Panc1 (cell line): ENCODE data around the gene MSI2. TPM values are rescaled to one million over a fixed set of nuclear protein-coding genes. Genes with fewer than 3 reads are reported as not detected.

ENCODE experiments used
- ATAC-seq: fragments of 200-7000 bp; cut with Tn5 transposase; 2 replicates; pipeline ENCODE4 v1.9.1; 2020; ENCODE audit warnings: mild to moderate bottlenecking, moderate library complexity
- BruUV-seq: library from RNA; stranded (reverse); fragments of 400-500 nt; replicated peaks from 2 replicates; lab custom pipeline; 2021; lab: Mats Ljungman, UMichigan
- CTCF ChIA-PET: fragments of 300-600 bp; sonication (Branson Sonifier 250); formaldehyde crosslinking; loops from one replicate; lab custom pipeline; 2022; ENCODE audit warnings: antibody characterized with exemption; lab: Charles Lee
- POLR2A ChIA-PET: fragments of 300-600 bp; sonication (Branson Sonifier 250); formaldehyde crosslinking; loops from one replicate; lab custom pipeline; 2022; ENCODE audit warnings: antibody characterized with exemption; lab: Charles Lee
- DNase-seq: peaks from one replicate; pipeline ENCODE4 v3.0.0-alpha.2; 2010; ENCODE audit warnings: low read depth, low spot score
- H3K27ac ChIP-seq: 2 replicates; pipeline ENCODE4 v1.5.1; 2011; ENCODE audit warnings: mild to moderate bottlenecking, low read length, inconsistent platforms
- H3K27me3 ChIP-seq: fragments of 200-500 bp; sonication (Bioruptor generic); 2 replicates; pipeline ENCODE4 v1.6.0; 2014; ENCODE audit warnings: low read length, inconsistent platforms; ENCODE audit not compliant: control insufficient read depth, insufficient read depth
- H3K36me3 ChIP-seq: fragments of 200-500 bp; sonication (Bioruptor generic); 2 replicates; pipeline ENCODE4 v1.5.1; 2014; ENCODE audit warnings: inconsistent platforms, mild to moderate bottlenecking, low read length, moderate library complexity; ENCODE audit not compliant: control insufficient read depth, insufficient read depth
- H3K4me1 ChIP-seq: 2 replicates; pipeline ENCODE4 v1.5.1; 2011; ENCODE audit warnings: inconsistent platforms, mild to moderate bottlenecking, low read length, moderate library complexity; ENCODE audit not compliant: control insufficient read depth, insufficient read depth
- H3K4me3 ChIP-seq, 2 experiments: 2 replicates each; pipeline ENCODE4 v1.5.1; 2011 to 2012; ENCODE audit warnings: low read depth in 2 of 2, low read length in 2 of 2, mild to moderate bottlenecking in 2 of 2, inconsistent platforms in 1 of 2, moderate library complexity in 1 of 2
- H3K9me3 ChIP-seq: fragments of 200-500 bp; sonication (Bioruptor generic); 2 replicates; pipeline ENCODE4 v1.5.1; 2014; ENCODE audit warnings: low read depth, mild to moderate bottlenecking, inconsistent platforms, low read length, moderate library complexity; ENCODE audit not compliant: control insufficient read depth, insufficient read depth
- POLR2AphosphoS5 ChIP-seq: IDR thresholded peaks from 2 replicates; pipeline ENCODE4 v1.6.1; 2012; ENCODE audit warnings: mild to moderate bottlenecking, low read depth, low read length, moderate library complexity
- SIN3A ChIP-seq: IDR thresholded peaks from 2 replicates; pipeline ENCODE4 v1.6.1; 2012; ENCODE audit warnings: low read depth, mild to moderate bottlenecking, low read length, moderate library complexity, borderline replicate concordance; ENCODE audit not compliant: insufficient read depth
- TCF7L2 ChIP-seq: IDR thresholded peaks from 2 replicates; pipeline ENCODE4 v1.6.1; 2011; ENCODE audit warnings: mild to moderate bottlenecking, low read depth, low read length, inconsistent platforms
- in situ Hi-C: cut with HindIII; loops from 2 replicates; pipeline ENCODE4 v1.10.0; 2016; ENCODE audit warnings: low sequenced_read_pairs, low pct_unique_long_range_greater_than_20kb
- intact Hi-C: fragments of 100-400 bp; cut with micrococcal nuclease; formaldehyde crosslinking; loops from one replicate; pipeline ENCODE4 v1.10.0; 2022; ENCODE audit not compliant: unreplicated experiment
- total RNA-seq: library from RNA; stranded (reverse); gene quantifications from one replicate; pipeline ENCODE4 v1.2.1, GENCODE V29; 2021; ENCODE audit not compliant: unreplicated experiment
- TF ChIP-seq, protein P1 (sequence below), 2 experiments: IDR thresholded peaks; 2 replicates each; pipeline ENCODE4 v1.6.1; 2011 to 2012; ENCODE audit warnings: low read depth in 2 of 2, control low read depth in 1 of 2, low read length in 1 of 2, mild to moderate bottlenecking in 1 of 2, moderate library complexity in 1 of 2; ENCODE audit not compliant: insufficient read depth in 1 of 2
- TF ChIP-seq, protein P2 (sequence below): fragments of 450-650 bp; IDR thresholded peaks from 2 replicates; pipeline ENCODE4 v1.5.1; 2017; ENCODE audit warnings: mild to moderate bottlenecking

Gene MSI2
- total RNA-seq, 1 experiment from 2014 or later = 38.5 TPM

DNA sequence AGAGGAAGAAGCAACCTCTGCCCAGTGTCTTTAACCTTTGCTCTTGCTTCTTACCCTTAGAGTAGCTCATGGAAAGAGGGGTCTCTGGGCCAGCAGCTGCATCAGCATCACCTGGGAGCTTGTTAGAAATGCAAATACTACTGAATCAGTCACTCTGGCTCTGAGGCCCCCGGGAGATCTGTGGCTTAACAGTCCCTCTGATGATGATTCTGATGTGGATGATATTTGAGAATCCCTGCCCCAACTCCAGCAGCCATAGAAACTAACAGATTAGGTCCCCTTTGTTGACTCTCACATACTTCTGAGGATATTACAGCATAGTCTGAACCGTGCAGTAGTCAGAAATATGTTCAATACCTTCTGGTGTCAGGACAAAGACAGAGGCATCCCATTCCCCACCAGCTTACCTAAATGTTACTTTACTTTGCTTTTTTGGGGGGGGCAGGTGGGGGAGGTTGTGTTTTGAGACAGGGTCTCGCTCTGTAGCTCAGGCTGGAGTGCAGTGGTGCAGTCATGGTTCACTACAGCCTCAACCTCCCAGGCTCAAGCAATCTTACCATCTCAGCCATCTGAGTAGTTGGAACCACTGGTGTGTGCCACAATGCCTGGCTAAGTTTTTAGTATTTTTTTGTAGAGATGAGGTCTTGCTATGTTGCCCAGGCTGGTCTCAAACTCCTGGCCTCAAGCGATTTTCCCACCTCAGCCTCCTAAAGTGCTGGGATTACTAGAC lies 268.7 kb downstream of the MSI2 start:
- no peak for ATAC-seq
- no peaks in the 10 kb centered on the region for H3K4me1 ChIP-seq

DNA sequence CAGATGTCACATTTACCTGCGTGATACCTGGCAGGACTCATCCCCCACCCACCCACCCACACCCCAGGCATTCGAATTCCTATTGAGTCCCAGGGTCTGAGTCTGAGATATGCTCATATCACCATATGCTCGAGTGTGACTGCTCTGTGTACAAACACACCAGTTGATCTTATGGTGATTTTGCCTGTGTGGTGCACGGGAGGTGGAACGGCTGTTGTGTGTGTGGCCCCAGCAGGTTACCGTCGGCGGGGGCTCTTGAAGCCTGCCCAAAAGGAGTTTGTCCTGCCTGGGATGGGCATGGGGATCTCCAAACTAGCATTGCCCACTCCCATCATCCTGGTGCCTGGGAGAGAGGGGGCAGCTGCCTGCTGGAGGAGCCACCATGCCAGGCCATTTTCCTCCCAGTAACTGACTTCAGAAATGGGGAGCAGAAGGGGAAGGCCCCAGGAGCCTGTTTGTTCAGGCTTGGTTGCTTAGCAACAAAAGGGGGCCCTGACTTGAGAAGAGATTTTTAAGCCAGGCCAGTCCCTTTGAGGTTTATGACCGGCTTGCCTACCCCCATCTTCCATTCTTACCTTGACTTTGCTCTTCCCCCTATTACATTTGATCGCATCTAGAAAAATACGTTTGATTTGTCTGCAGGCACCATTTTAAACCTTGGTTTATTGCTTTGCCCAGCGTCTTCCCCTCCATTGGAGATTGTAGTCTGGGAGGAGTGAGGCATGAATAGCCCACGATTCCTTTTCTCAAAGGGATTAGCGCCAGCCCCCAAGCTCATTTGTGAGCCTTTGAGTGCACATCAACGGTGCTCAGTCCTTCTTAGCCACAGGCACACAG lies 271.1 kb downstream of the MSI2 start:
- ChIA-PET POLR2A (interaction anchor here (0.6 to 0.7 kb wide), 2 partner anchors 9 to 236 kb away, joined by 3 read pairs; no protein-coding TSS in a partner anchor), CTCF (no interaction called here)
- no TSS peak for BruUV-seq
- Histone ChIP-seq H3K4me3 (no peak overlapping the region), H3K36me3 (no peaks in the 10 kb centered on the region), H3K27ac (no peak overlapping the region), H3K9me3 (no peaks in the 10 kb centered on the region), H3K27me3 (no peaks in the 10 kb centered on the region), H3K4me1 (no peaks in the 10 kb centered on the region)
- DNase-seq = no peak
- in situ Hi-C loops = no loop called here
- TF ChIP-seq POLR2AphosphoS5 = no peak
- TF ChIP-seq TCF7L2 = no peak
- TF ChIP-seq SIN3A = no peak
- TF ChIP-seq, protein P1, sequence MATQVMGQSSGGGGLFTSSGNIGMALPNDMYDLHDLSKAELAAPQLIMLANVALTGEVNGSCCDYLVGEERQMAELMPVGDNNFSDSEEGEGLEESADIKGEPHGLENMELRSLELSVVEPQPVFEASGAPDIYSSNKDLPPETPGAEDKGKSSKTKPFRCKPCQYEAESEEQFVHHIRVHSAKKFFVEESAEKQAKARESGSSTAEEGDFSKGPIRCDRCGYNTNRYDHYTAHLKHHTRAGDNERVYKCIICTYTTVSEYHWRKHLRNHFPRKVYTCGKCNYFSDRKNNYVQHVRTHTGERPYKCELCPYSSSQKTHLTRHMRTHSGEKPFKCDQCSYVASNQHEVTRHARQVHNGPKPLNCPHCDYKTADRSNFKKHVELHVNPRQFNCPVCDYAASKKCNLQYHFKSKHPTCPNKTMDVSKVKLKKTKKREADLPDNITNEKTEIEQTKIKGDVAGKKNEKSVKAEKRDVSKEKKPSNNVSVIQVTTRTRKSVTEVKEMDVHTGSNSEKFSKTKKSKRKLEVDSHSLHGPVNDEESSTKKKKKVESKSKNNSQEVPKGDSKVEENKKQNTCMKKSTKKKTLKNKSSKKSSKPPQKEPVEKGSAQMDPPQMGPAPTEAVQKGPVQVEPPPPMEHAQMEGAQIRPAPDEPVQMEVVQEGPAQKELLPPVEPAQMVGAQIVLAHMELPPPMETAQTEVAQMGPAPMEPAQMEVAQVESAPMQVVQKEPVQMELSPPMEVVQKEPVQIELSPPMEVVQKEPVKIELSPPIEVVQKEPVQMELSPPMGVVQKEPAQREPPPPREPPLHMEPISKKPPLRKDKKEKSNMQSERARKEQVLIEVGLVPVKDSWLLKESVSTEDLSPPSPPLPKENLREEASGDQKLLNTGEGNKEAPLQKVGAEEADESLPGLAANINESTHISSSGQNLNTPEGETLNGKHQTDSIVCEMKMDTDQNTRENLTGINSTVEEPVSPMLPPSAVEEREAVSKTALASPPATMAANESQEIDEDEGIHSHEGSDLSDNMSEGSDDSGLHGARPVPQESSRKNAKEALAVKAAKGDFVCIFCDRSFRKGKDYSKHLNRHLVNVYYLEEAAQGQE (IDR thresholded peaks at IDR 0.05; ENCODE audit: insufficient read depth in 1 of 2, low read depth in 2 of 2, low read length in 1 of 2) = no peak
- TF ChIP-seq, protein P2, sequence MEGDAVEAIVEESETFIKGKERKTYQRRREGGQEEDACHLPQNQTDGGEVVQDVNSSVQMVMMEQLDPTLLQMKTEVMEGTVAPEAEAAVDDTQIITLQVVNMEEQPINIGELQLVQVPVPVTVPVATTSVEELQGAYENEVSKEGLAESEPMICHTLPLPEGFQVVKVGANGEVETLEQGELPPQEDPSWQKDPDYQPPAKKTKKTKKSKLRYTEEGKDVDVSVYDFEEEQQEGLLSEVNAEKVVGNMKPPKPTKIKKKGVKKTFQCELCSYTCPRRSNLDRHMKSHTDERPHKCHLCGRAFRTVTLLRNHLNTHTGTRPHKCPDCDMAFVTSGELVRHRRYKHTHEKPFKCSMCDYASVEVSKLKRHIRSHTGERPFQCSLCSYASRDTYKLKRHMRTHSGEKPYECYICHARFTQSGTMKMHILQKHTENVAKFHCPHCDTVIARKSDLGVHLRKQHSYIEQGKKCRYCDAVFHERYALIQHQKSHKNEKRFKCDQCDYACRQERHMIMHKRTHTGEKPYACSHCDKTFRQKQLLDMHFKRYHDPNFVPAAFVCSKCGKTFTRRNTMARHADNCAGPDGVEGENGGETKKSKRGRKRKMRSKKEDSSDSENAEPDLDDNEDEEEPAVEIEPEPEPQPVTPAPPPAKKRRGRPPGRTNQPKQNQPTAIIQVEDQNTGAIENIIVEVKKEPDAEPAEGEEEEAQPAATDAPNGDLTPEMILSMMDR = no peak
- intact Hi-C loops = no loop called here
- no peak for ATAC-seq

More for the DNA sequence above, 268.7 kb downstream of the MSI2 start:
- BruUV-seq = no TSS peak
- H3K4me3 ChIP-seq = no peak overlapping the region
- no peaks in the 10 kb centered on the region for H3K9me3 ChIP-seq
- H3K36me3 ChIP-seq = no peaks in the 10 kb centered on the region
- no peak for DNase-seq
- intact Hi-C loops (no loop called here), in situ Hi-C loops (no loop called here)
- CTCF ChIA-PET = interaction anchor here (0.5 kb wide), 1 partner anchor 54 kb away, joined by 3 read pairs; no protein-coding TSS in a partner anchor
- H3K27me3 ChIP-seq = no peaks in the 10 kb centered on the region
- TF ChIP-seq POLR2AphosphoS5 (no peak), SIN3A (no peak), TCF7L2 (no peak)
- TF ChIP-seq, protein P1 (IDR thresholded peaks at IDR 0.05; ENCODE audit: insufficient read depth in 1 of 2, low read depth in 2 of 2, low read length in 1 of 2) = no peak
- TF ChIP-seq, protein P2 = no peak
- H3K27ac ChIP-seq = no peak overlapping the region
- POLR2A ChIA-PET = no interaction called here
